ENCODE data around the gene NFIA.
"Not testable (repeated sequence)": the region's sequence is repeated elsewhere in the genome, so short reads cannot be mapped to it uniquely, and the experiment has no call there.

The NFIA gene

GRCh38 chr1:61124696-61125095 lies 42.3 kb downstream of the NFIA start:
- DNase-seq (ENCODE audit: low spot score), result no peak
- no peak overlapping the region for H3K9ac ChIP-seq (ENCODE audit: low read depth, low read length, poor library complexity)

DNA sequence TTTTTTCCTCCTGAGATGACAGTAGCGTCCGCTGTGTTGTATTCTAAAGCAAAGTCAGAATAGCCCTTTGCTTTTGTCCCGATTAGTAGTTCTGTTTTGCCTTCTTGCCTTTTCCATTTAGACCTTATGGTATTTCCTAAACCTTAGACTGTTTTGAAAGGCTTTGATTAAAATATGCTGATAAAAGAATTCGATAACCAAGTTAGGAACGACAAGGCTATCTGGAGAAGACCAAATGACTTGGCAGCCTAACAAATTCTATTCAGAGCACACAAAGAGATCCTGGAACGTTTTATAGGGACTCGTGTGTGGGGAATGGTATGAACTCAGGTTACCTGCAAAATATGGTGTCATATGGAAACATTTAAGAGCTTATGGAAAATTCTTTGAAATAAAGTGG lies 42.9 kb downstream of the NFIA start:
- Histone ChIP-seq H3K9ac (ENCODE audit: low read depth, low read length, poor library complexity) (no peak overlapping the region), H2BK12ac (ENCODE audit: low read length) (no peak overlapping the region), H2BK120ac (ENCODE audit: low read depth, low read length) (no peak overlapping the region), H3K36me3 (replicated peaks in 1 of 2; ENCODE audit: control insufficient read depth in 2 of 2, insufficient read depth in 2 of 2, low read length in 2 of 2) (no peaks in the 10 kb centered on the region), H3K4me1 (ENCODE audit: control insufficient read depth in 2 of 2, insufficient read depth in 1 of 2, low read depth in 1 of 2, low read length in 2 of 2) (no peaks in the 10 kb centered on the region), H3K4ac (ENCODE audit: low read length) (no peak overlapping the region), H3K27me3 (ENCODE audit: control insufficient read depth in 3 of 3, insufficient read depth in 3 of 3, low read depth in 1 of 3, low read length in 3 of 3) (no peaks in the 10 kb centered on the region), H2BK5ac (ENCODE audit: low read length) (no peak overlapping the region), H3K4me3 (ENCODE audit: low read length in 2 of 2) (no peak overlapping the region), H3K14ac (ENCODE audit: low read length) (no peak overlapping the region), H4K91ac (ENCODE audit: low read depth, low read length, poor library complexity) (no peak overlapping the region), H3K4me2 (ENCODE audit: insufficient read depth, low read length, poor library complexity, severe bottlenecking) (no peak overlapping the region), H3K18ac (ENCODE audit: low read length) (no peak overlapping the region), H2BK15ac (ENCODE audit: low read length) (no peak overlapping the region), H3K27ac (replicated peaks; ENCODE audit: low read length) (no peak overlapping the region), H2AK5ac (ENCODE audit: low read depth, low read length) (no peak overlapping the region), H3K23ac (ENCODE audit: low read depth, low read length, poor library complexity) (no peak overlapping the region), H3K79me1 (ENCODE audit: low read depth, low read length) (no peaks in the 10 kb centered on the region), H3K9me3 (replicated peaks in 1 of 2; ENCODE audit: control insufficient read depth in 2 of 2, insufficient read depth in 1 of 2, low read depth in 1 of 2, low read length in 2 of 2) (no peaks in the 10 kb centered on the region), H4K8ac (ENCODE audit: low read depth, low read length) (no peak overlapping the region), H2AFZ (ENCODE audit: low read length) (no peak overlapping the region)
- DNase-seq (ENCODE audit: low spot score), result no peak
- no CpG with 5 or more reads among the region's 7 CpGs for WGBS, 2 donors (ENCODE audit: extremely low coverage in 2 of 2, insufficient read length in 2 of 2, insufficient replicate concordance in 1 of 2)

More at GRCh38 chr1:61124696-61125095, 42.3 kb downstream of the NFIA start:
- no peak overlapping the region for H4K91ac ChIP-seq (ENCODE audit: low read depth, low read length, poor library complexity)
- no peak overlapping the region for H3K4me2 ChIP-seq (ENCODE audit: insufficient read depth, low read length, poor library complexity, severe bottlenecking)
- no peaks in the 10 kb centered on the region for H3K36me3 ChIP-seq (replicated peaks in 1 of 2; ENCODE audit: control insufficient read depth in 2 of 2, insufficient read depth in 2 of 2, low read length in 2 of 2)
- H2AK5ac ChIP-seq (ENCODE audit: low read depth, low read length), result no peak overlapping the region
- no peak overlapping the region for H3K27ac ChIP-seq (replicated peaks; ENCODE audit: low read length)
- no CpG with 5 or more reads among the region's 3 CpGs for WGBS, 2 donors (ENCODE audit: extremely low coverage in 2 of 2, insufficient read length in 2 of 2, insufficient replicate concordance in 1 of 2)
- no peak overlapping the region for H2BK5ac ChIP-seq (ENCODE audit: low read length)
- H4K8ac ChIP-seq (ENCODE audit: low read depth, low read length), result no peak overlapping the region
- no peaks in the 10 kb centered on the region for H3K79me1 ChIP-seq (ENCODE audit: low read depth, low read length)
- no peak overlapping the region for H2BK120ac ChIP-seq (ENCODE audit: low read depth, low read length)
- no peaks in the 10 kb centered on the region for H3K9me3 ChIP-seq (replicated peaks in 1 of 2; ENCODE audit: control insufficient read depth in 2 of 2, insufficient read depth in 1 of 2, low read depth in 1 of 2, low read length in 2 of 2)
- H3K4ac ChIP-seq (ENCODE audit: low read length), result no peak overlapping the region
- H2BK15ac ChIP-seq (ENCODE audit: low read length), result no peak overlapping the region
- no peaks in the 10 kb centered on the region for H3K4me1 ChIP-seq (ENCODE audit: control insufficient read depth in 2 of 2, insufficient read depth in 1 of 2, low read depth in 1 of 2, low read length in 2 of 2)
- no peak overlapping the region for H3K23ac ChIP-seq (ENCODE audit: low read depth, low read length, poor library complexity)
- no peak overlapping the region for H2BK12ac ChIP-seq (ENCODE audit: low read length)
- H3K14ac ChIP-seq (ENCODE audit: low read length), result no peak overlapping the region
- no peak overlapping the region for H2AFZ ChIP-seq (ENCODE audit: low read length)
- H3K18ac ChIP-seq (ENCODE audit: low read length), result no peak overlapping the region
- no peak overlapping the region for H3K4me3 ChIP-seq (ENCODE audit: low read length in 2 of 2)
- no peaks in the 10 kb centered on the region for H3K27me3 ChIP-seq (ENCODE audit: control insufficient read depth in 3 of 3, insufficient read depth in 3 of 3, low read depth in 1 of 3, low read length in 3 of 3)

DNA sequence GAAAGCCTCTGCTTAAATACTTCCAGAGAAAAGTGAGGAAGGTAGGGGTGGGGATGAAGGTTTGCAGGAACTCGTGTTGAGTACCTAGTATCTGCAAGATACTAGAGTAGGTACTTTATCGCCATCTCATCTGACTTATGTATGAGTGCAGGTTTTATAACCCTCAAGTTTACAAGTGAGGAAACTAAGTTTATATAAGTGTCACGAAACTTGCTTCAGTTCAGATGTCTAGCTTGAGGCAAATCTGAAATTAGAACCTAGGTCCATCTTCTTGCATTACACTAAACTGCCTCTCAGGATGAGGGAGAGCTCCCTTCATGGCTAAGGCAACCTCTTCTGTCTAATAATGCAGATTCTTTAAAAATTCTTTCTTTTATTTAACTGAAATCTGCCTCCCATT lies 43.5 kb downstream of the NFIA start:
- no peak overlapping the region for H2BK15ac ChIP-seq (ENCODE audit: low read length)
- H3K36me3 ChIP-seq (replicated peaks in 1 of 2; ENCODE audit: control insufficient read depth in 2 of 2, insufficient read depth in 2 of 2, low read length in 2 of 2), result no peaks in the 10 kb centered on the region
- H3K4me3 ChIP-seq (ENCODE audit: low read length in 2 of 2), result no peak overlapping the region
- H3K27ac ChIP-seq (replicated peaks; ENCODE audit: low read length), result no peak overlapping the region
- H4K91ac ChIP-seq (ENCODE audit: low read depth, low read length, poor library complexity), result no peak overlapping the region
- no peak overlapping the region for H2BK5ac ChIP-seq (ENCODE audit: low read length)
- no peak overlapping the region for H2BK120ac ChIP-seq (ENCODE audit: low read depth, low read length)
- no peaks in the 10 kb centered on the region for H3K9me3 ChIP-seq (replicated peaks in 1 of 2; ENCODE audit: control insufficient read depth in 2 of 2, insufficient read depth in 1 of 2, low read depth in 1 of 2, low read length in 2 of 2)
- no peak overlapping the region for H2AFZ ChIP-seq (ENCODE audit: low read length)
- no peak for DNase-seq (ENCODE audit: low spot score)
- no peaks in the 10 kb centered on the region for H3K27me3 ChIP-seq (ENCODE audit: control insufficient read depth in 3 of 3, insufficient read depth in 3 of 3, low read depth in 1 of 3, low read length in 3 of 3)
- WGBS, 2 donors (ENCODE audit: extremely low coverage in 2 of 2, insufficient read length in 2 of 2, insufficient replicate concordance in 1 of 2), result no CpG with 5 or more reads among the region's 3 CpGs
- no peak overlapping the region for H2AK5ac ChIP-seq (ENCODE audit: low read depth, low read length)
- H3K23ac ChIP-seq (ENCODE audit: low read depth, low read length, poor library complexity), result no peak overlapping the region
- no peak overlapping the region for H4K8ac ChIP-seq (ENCODE audit: low read depth, low read length)
- no peak overlapping the region for H2BK12ac ChIP-seq (ENCODE audit: low read length)
- H3K4ac ChIP-seq (ENCODE audit: low read length), result no peak overlapping the region
- H3K18ac ChIP-seq (ENCODE audit: low read length), result no peak overlapping the region
- no peaks in the 10 kb centered on the region for H3K79me1 ChIP-seq (ENCODE audit: low read depth, low read length)
- no peak overlapping the region for H3K4me2 ChIP-seq (ENCODE audit: insufficient read depth, low read length, poor library complexity, severe bottlenecking)
- no peaks in the 10 kb centered on the region for H3K4me1 ChIP-seq (ENCODE audit: control insufficient read depth in 2 of 2, insufficient read depth in 1 of 2, low read depth in 1 of 2, low read length in 2 of 2)
- H3K9ac ChIP-seq (ENCODE audit: low read depth, low read length, poor library complexity), result no peak overlapping the region
- H3K14ac ChIP-seq (ENCODE audit: low read length), result no peak overlapping the region

- H2BK120ac ChIP-seq (ENCODE audit: low read depth, low read length); H3K27me3 ChIP-seq (ENCODE audit: control insufficient read depth in 3 of 3, insufficient read depth in 3 of 3, low read depth in 1 of 3, low read length in 3 of 3); H2AK5ac ChIP-seq (ENCODE audit: low read depth, low read length); H3K23ac ChIP-seq (ENCODE audit: low read depth, low read length, poor library complexity); H4K8ac ChIP-seq (ENCODE audit: low read depth, low read length); H2BK15ac ChIP-seq (ENCODE audit: low read length); H3K79me1 ChIP-seq (ENCODE audit: low read depth, low read length); H4K91ac ChIP-seq (ENCODE audit: low read depth, low read length, poor library complexity); H2BK12ac ChIP-seq (ENCODE audit: low read length); H3K18ac ChIP-seq (ENCODE audit: low read length); H3K4me2 ChIP-seq (ENCODE audit: insufficient read depth, low read length, poor library complexity, severe bottlenecking); H3K36me3 ChIP-seq (replicated peaks in 1 of 2; ENCODE audit: control insufficient read depth in 2 of 2, insufficient read depth in 2 of 2, low read length in 2 of 2); H3K14ac ChIP-seq (ENCODE audit: low read length); H2BK5ac ChIP-seq (ENCODE audit: low read length); H3K9me3 ChIP-seq (replicated peaks in 1 of 2; ENCODE audit: control insufficient read depth in 2 of 2, insufficient read depth in 1 of 2, low read depth in 1 of 2, low read length in 2 of 2); H3K4me3 ChIP-seq (ENCODE audit: low read length in 2 of 2); H3K4ac ChIP-seq (ENCODE audit: low read length); H3K4me1 ChIP-seq (ENCODE audit: control insufficient read depth in 2 of 2, insufficient read depth in 1 of 2, low read depth in 1 of 2, low read length in 2 of 2); H3K9ac ChIP-seq (ENCODE audit: low read depth, low read length, poor library complexity); H3K27ac ChIP-seq (replicated peaks; ENCODE audit: low read length); H2AFZ ChIP-seq (ENCODE audit: low read length); DNase-seq (ENCODE audit: low spot score): not testable (repeated sequence)
- no CpG with 5 or more reads among the region's 12 CpGs for WGBS, 2 donors (ENCODE audit: extremely low coverage in 2 of 2, insufficient read length in 2 of 2, insufficient replicate concordance in 1 of 2)
Observed at GRCh38 chr1:61126843-61127242, 44.5 kb downstream of the NFIA start.
